ACC112 (cell line): ENCODE measurements around the gene HAGH.

Source experiments
- H2AFZ ChIP-seq: fragments of 200-600 bp; sonication (generic); one replicate; pipeline ENCODE4 v1.6.0; 2017; ENCODE audit warnings: antibody characterized with exemption, low read length; ENCODE audit not compliant: unreplicated experiment
- H3K27ac ChIP-seq: fragments of 200-600 bp; sonication (generic); 2 replicates; pipeline ENCODE4 v1.5.1; 2014; ENCODE audit warnings: low read depth, mild to moderate bottlenecking, antibody characterized with exemption, low read length, moderate library complexity
- H3K27me3 ChIP-seq: fragments of 200-600 bp; sonication (generic); 2 replicates; pipeline ENCODE4 v1.6.1; 2014; ENCODE audit warnings: mild to moderate bottlenecking, antibody characterized with exemption, low read length, moderate library complexity, mixed read lengths; ENCODE audit not compliant: insufficient read depth
- H3K36me3 ChIP-seq: fragments of 200-600 bp; sonication (generic); 2 replicates; pipeline ENCODE4 v1.6.1; 2016; ENCODE audit warnings: mild to moderate bottlenecking, antibody characterized with exemption, low read length, moderate library complexity, mixed read lengths; ENCODE audit not compliant: insufficient read depth
- H3K4me1 ChIP-seq: fragments of 200-600 bp; sonication (generic); one replicate; pipeline ENCODE4 v1.6.1; 2016; ENCODE audit warnings: low read length, mixed read lengths; ENCODE audit not compliant: insufficient read depth, unreplicated experiment, control insufficient read depth
- H3K4me3 ChIP-seq: fragments of 200-600 bp; sonication (generic); 2 replicates; pipeline ENCODE4 v1.5.1; 2014; ENCODE audit warnings: mild to moderate bottlenecking, low read depth, low read length
- H3K79me2 ChIP-seq: fragments of 200-600 bp; sonication (generic); one replicate; pipeline ENCODE4 v1.6.0; 2016; ENCODE audit warnings: low read length; ENCODE audit not compliant: control insufficient read depth, unreplicated experiment, insufficient read depth

Gene HAGH

DNA sequence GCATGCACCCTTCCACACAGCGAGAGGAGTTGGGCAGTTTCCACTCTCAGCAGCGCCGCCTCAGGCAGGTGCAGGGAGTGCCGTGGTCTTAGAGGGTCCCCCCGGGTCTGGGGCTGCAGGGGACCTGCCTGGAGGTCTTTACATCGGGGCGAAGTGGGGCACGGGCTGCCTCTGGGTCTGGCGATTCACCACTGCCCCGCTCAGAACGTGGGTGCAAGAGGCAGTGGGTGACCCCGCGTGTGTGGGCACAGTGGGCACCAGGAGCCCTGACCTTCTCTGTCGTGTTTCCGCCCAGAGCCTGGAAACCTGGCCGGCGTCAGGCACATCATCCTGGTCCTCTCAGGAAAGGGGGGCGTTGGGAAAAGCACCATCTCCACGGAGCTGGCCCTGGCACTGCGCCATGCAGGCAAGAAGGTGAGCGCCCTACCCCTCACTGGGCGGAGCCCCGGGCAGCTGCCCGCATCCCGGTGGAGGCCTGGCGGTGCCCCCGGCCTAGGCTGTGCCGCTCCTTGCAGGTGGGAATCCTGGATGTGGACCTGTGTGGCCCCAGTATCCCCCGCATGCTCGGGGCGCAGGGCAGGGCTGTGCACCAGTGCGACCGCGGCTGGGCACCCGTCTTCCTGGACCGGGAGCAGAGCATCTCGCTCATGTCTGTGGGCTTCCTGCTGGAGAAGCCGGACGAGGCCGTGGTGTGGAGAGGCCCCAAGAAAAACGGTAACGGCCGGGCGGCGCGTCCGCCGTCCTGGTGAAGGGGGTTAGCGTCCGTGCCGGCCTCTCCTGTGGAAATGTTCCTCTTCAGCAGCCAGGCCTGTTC, 40.2 kb downstream of the HAGH start:
- Histone ChIP-seq H3K4me3 (no peak overlapping the region), H3K27me3 (no peaks in the 10 kb centered on the region), H3K4me1 (peaks cover 7% of the 10 kb centered on the region), H3K27ac (no peak overlapping the region), H2AFZ (no peak overlapping the region), H3K36me3 (no peaks in the 10 kb centered on the region), H3K79me2 (peaks cover 42% of the 10 kb centered on the region)

DNA sequence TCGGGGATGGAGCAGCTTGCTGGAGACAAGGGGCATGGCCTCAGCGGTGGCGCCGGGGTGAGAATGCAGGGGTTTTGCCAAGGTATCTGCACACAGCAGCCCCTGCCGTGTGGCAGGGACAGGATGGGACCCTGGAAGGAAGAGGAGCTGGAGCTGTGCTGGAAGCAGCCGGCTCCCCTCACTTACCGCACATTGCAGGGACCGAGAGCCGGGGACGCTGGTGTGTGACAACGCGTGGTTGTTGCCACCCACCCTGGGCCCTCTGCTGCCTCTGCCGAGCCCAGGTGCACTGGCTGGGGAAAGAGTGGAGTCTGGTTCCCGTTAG, 40.8 kb downstream of the HAGH start:
- Histone ChIP-seq H3K4me1 (peaks cover 11% of the 10 kb centered on the region), H3K36me3 (no peaks in the 10 kb centered on the region), H2AFZ (no peak overlapping the region), H3K79me2 (peaks cover 42% of the 10 kb centered on the region), H3K27ac (no peak overlapping the region), H3K27me3 (no peaks in the 10 kb centered on the region), H3K4me3 (no peak overlapping the region)

DNA sequence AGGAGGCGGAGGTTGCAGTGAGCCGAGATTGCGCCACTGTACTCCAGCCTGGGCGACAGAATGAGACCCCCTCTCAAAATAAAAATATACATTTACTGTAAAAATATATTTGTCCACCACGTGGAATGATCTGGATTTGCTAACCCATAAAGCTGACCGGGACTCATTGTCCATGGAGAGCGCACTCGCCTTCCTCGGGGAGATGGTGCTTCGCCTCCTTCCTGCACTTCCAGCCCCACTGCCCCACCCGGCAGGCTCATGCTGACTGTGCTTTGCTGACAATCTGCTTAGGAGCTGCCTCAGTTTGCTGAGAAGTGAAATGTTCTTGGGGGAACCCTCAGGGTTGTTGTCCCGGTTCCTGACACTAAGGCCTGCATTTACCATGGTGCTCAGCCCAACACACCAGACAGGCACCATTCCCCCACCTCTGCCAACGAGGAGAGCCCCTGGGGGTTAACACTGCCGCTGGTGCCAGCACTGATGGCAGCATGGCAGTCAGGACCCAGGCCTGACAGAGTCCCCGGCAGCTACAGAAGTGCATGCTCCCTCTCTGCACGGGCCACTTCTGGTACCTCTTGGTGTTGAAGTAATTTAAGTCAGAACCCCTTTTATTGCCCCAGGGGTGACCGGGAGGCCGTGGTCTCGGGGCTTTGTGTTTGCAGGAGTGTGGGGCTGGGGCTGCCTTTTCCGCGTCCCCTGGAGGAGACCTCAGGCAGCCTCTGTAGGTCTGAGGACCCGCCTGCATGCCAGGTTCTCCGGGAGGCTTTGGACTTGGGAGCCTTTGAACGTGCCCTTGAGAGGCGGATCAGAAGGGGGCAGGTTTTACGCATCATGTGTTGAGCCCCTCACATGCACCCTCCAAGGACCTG, 41.4 kb downstream of the HAGH start:
- Histone ChIP-seq H3K27ac (no peak overlapping the region), H3K36me3 (no peaks in the 10 kb centered on the region), H3K4me1 (peaks cover 11% of the 10 kb centered on the region), H3K4me3 (no peak overlapping the region), H2AFZ (no peak overlapping the region), H3K79me2 (peaks cover 42% of the 10 kb centered on the region), H3K27me3 (no peaks in the 10 kb centered on the region)

DNA sequence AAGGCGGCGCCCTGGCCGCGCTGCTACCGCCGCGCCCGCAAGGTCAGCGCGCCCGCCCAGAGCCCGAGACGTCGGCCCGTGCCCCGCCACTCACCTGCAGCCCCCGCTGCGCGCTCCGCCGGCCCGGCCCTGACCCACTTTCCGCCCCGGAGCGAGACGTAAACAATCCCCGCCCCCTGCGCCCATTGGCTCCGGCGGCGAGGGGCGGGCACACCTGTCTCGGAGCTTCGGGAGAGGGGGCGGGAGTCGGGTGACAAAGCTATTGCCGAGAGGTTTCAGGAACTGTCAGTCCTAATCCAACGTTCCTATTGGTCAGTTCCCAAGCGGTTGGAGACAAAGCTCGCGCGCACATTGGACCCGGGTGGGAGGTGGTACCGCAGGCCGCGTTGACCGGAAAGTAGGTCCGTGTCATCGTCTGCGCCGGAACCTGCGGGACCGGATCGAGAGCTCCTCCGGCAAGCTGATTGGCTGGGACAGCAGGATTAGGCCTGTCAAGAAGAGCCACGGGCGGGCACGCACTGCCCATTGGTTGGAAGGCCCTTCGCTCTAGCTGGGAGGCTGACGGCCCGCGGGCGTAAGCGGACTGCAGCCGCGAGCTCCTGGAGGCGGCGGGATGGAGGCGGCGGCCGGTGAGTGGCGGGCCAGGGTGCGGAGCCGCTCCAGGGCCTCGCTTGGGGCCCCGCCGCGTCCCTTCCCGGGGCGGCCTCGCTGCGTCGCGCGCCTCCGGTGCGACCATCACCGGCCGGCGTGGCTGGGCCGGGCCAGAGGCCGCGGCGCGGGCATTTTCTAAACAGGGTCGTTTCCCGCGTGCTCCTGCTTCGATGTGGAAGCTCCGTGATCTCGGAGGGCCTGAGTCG, 44.0 kb downstream of the HAGH start, which contains the start of the genes NUBP2 and SPSB3:
TSS of gene NUBP2 (plus strand) at position 553 of the 857 bp plus-strand sequence. CDS start at position 614, 61 bp downstream.
TSS of gene SPSB3 (minus strand) at position 164 of the 857 bp plus-strand sequence. CDS start 1,088 bp downstream, outside the sequence.
- H3K36me3 ChIP-seq = no peaks in the 10 kb centered on the region
- no peaks in the 10 kb centered on the region for H3K27me3 ChIP-seq
- peak within 1 kb of the TSS; percentile 91 for H2AFZ ChIP-seq
- H3K79me2 ChIP-seq = peaks cover 38% of the 10 kb centered on the region
- H3K4me3 ChIP-seq = peak within 1 kb of the TSS; percentile 92
- peak within 1 kb of the TSS; percentile 15; the same call in 1 of the 2 replicates for H3K27ac ChIP-seq
- peaks cover 11% of the 10 kb centered on the region for H3K4me1 ChIP-seq

DNA sequence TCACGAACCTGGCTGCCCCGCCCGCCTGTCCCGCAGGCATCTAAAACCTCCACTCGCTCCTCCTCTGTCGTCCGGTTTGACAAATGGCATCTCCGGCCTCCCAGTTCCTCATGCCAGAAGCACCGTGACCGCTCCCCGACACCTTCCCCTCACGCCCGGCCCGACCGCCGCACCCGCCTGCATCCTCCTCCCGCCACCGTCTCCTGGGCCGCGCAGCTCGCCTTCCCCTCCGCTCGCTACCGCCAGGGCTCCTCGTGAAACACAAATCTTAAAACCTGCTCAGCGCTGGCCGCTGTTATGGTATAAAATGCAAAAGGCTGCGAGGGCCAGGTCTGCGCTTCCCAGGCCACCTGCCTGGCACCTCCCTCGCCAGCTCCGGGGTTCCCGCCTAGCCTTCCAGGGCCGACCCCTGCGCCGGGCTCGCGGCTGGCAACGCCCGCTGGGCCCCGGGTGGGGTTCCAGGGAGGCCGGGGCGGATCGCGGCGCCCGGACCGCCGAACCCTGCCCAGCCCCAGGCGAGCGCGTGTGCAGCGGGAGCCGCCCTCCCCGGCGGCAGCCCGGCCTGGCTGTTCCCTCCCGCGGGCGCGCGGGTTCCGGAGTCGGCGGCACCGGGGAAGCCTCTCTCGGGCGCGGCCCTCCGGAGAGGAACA, 44.7 kb downstream of the HAGH start:
- H3K79me2 ChIP-seq = peaks cover 36% of the 10 kb centered on the region
- peaks cover 11% of the 10 kb centered on the region for H3K4me1 ChIP-seq
- no peaks in the 10 kb centered on the region for H3K36me3 ChIP-seq
- peak overlapping the region; percentile 92 for H3K4me3 ChIP-seq
- no peak overlapping the region; the same call in 1 of the 2 replicates for H3K27ac ChIP-seq
- no peaks in the 10 kb centered on the region for H3K27me3 ChIP-seq
- peak overlapping the region; percentile 49 for H2AFZ ChIP-seq

DNA sequence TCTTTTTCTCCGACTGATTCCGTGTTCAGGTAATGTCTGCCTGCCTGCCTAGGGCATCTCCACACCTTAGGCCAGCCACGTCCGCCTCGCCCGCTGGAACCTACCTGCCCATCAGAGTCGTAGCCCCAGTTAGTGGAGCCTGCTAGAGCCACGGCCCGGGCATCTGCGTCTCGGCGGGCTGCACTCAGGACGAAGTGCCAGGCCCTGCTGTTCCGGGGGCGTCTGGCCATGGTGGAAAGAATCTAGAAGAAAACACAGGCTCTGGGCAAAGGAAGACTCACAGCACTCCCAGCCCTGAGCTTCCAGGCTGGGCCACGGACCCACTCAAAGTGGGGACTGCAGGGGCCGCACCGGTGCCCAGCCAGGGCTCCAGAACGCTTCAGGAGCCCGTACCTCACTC, 45.4 kb downstream of the HAGH start:
- H3K79me2 ChIP-seq = peaks cover 30% of the 10 kb centered on the region
- H3K4me3 ChIP-seq = peak overlapping the region; percentile 92
- no peak overlapping the region for H2AFZ ChIP-seq
- no peaks in the 10 kb centered on the region for H3K36me3 ChIP-seq
- peaks cover 11% of the 10 kb centered on the region for H3K4me1 ChIP-seq
- no peaks in the 10 kb centered on the region for H3K27me3 ChIP-seq
- no peak overlapping the region for H3K27ac ChIP-seq

DNA sequence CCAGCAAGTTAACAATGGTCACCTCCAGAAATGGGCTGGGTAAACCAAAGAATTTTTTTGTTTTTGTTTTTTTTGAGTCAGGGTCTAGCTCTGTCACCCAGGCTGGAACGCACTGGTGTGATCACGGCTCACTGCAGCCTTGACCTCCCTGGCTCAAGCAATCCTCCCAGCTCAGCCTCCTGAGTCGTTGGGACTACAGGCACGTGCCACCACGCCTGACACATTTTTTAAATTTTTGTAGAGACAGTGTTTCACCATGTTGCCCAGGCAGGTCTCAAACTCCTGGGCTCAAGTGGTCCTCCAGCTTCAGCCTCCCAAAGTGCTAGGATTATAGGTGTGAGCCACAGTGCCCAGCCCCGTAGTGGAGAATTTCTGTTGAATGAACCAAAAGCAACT, 46.0 kb downstream of the HAGH start:
- Histone ChIP-seq H3K27me3 (no peaks in the 10 kb centered on the region), H3K4me1 (peaks cover 11% of the 10 kb centered on the region), H3K4me3 (peak overlapping the region; percentile 92; the same call in 1 of the 2 replicates), H3K79me2 (peaks cover 25% of the 10 kb centered on the region), H2AFZ (no peak overlapping the region), H3K27ac (no peak overlapping the region), H3K36me3 (no peaks in the 10 kb centered on the region)

DNA sequence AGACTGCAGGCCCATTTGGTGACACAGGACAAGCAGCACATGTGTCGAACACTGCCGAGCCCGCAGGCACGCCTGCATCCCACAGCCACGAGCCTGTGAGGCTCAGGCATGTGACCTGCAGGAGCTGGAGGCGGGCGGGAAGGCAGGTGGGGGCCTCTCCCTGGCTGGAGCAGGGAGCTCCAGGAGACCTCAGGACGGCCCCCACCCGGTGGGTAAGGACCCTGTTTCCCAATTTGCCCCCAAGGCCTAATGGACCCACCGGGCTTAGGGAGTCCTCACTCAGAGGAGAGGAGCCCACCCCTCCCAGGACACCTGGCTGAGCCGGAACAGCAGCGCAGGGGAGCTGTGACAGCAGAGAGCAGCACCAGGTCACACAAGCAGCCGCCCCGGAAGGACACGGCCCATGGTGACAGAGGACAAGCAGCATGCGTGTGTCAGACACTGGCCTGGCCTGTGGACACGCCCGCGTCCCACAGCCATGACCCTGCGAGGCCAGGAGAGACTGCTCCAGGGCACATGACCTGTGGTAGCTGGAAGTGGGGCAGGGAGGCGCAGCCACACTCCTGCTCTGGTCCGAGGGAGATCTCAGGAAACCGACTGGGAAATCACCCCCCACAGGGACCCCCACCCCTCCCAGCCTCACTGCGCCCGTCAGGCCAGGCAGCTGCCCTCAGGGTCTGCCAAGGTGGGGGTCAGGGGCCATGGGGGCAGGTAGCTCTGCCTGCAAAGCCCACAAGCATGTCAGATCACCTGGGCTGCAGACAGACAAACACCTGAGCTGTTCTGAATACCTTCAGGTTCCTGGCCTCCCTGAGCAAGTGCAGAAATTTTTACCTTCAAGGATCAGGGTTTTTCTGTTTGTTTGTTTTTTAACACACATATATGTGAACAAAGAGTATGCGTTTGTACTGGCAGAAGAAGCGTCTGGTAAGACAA, 46.6 kb downstream of the HAGH start:
- peaks cover 18% of the 10 kb centered on the region for H3K79me2 ChIP-seq
- peaks cover 11% of the 10 kb centered on the region for H3K4me1 ChIP-seq
- no peaks in the 10 kb centered on the region for H3K36me3 ChIP-seq
- H2AFZ ChIP-seq = no peak overlapping the region
- no peak overlapping the region for H3K4me3 ChIP-seq
- H3K27ac ChIP-seq = no peak overlapping the region
- H3K27me3 ChIP-seq = no peaks in the 10 kb centered on the region

DNA sequence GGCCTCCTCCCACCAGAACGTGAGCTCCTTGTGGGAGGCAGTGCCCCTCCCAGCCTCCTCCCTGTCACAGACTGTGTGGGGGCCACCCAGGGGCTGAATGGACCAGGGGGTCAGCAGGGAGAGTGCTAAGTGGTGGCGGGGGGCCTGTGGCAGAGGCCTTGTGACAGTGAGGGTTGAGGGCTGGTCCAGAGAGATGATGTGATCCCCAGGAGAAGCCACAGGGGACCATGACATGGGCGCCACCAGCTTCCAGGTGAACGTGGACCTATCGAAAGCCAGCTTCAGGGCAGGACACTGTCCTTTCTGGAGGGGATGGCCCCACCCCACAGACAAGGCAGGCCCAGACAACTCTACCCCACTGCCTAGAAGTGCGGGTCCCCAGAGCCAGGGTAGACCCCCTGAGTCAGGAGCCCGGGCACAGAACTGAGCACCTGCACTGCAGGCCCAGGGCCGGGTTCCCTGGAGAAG, 47.4 kb downstream of the HAGH start:
- Histone ChIP-seq H3K4me1 (peaks cover 16% of the 10 kb centered on the region), H2AFZ (no peak overlapping the region)

More for the DNA sequence above, 47.4 kb downstream of the HAGH start:
- no peak overlapping the region for H3K27ac ChIP-seq
- peaks cover 18% of the 10 kb centered on the region for H3K79me2 ChIP-seq
- no peaks in the 10 kb centered on the region for H3K36me3 ChIP-seq
- H3K4me3 ChIP-seq = no peak overlapping the region
- no peaks in the 10 kb centered on the region for H3K27me3 ChIP-seq
